ENCODE data around the gene CD93.

Gene CD93

GRCh38 chr20:23032750-23033078 lies 53.4 kb downstream of the CD93 start:
- no peak for DNase-seq

- no peak for DNase-seq
Observed at GRCh38 chr20:23032056-23032749, 53.9 kb downstream of the CD93 start.

GRCh38 chr20:23031346-23031745 lies 54.8 kb downstream of the CD93 start:
- no peak for DNase-seq
